GM13976 (cell line): Measurements from ENCODE around the gene PSMA1.

Experiments
- DNase-seq: peaks from one replicate; pipeline ENCODE4 v3.0.0; 2012; ENCODE audit warnings: low spot score
- CTCF ChIP-seq: IDR thresholded peaks from 2 replicates; pipeline ENCODE4 v1.5.1; 2012; ENCODE audit warnings: borderline replicate concordance, mild to moderate bottlenecking; ENCODE audit not compliant: insufficient read depth; ENCODE audit errors: extremely low read depth, missing control alignments, control extremely low read depth
- in situ Hi-C: fragments of 300-500 bp; cut with MboI; formaldehyde crosslinking; loops from one replicate; pipeline ENCODE4 v1.12.0; 2022; ENCODE audit warnings: low sequenced_read_pairs, mixed read lengths, inconsistent platforms; ENCODE audit not compliant: unreplicated experiment

The PSMA1 gene

DNA sequence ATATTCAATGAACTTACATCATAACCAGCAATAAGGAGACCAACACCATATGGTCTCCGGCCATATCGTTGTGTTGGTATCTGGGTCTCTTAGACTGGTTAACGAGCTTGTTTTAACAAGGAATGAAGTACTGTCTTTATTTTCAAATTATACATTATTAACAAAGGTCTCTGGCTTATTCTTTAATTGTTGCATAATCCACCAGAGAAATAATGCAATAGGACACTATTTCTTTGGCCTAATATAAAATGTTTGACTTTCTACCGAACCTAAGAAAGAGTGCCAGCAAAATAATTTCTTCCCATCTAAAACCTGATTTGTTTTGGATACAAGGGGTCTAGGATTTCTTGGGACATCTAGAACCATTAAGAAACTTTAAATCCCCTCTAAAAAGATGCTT, 6.4 kb downstream of the PSMA1 start:
- DNase-seq: no peak
- in situ Hi-C loops: no loop called here
- TF ChIP-seq CTCF: no peak

GRCh38 chr11:14506532-14506931, 13.7 kb downstream of the PSMA1 start:
- no peak for TF ChIP-seq CTCF
- in situ Hi-C loops: no loop called here
- no peak for DNase-seq

DNA sequence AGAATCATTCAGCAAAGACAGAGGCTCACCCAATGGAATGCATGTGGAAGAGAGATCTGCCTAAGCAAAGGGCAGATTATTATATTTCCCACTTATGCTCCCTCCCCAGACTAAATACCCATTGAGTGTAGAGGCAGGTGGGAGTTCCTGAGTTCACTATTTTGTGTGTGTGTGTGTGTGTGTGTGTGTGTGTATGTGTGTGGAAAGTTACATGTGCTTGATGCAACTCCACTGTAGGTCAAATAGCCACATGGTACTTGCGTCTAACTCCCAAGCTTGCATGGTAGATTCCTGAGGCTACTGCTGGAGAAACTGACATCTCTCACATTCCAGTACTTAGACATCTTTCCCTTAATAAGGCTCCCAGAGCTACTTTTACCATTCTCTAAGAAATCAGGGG, 17.2 kb downstream of the PSMA1 start:
- in situ Hi-C loops: no loop called here
- no peak for DNase-seq
- TF ChIP-seq CTCF: no peak

DNA sequence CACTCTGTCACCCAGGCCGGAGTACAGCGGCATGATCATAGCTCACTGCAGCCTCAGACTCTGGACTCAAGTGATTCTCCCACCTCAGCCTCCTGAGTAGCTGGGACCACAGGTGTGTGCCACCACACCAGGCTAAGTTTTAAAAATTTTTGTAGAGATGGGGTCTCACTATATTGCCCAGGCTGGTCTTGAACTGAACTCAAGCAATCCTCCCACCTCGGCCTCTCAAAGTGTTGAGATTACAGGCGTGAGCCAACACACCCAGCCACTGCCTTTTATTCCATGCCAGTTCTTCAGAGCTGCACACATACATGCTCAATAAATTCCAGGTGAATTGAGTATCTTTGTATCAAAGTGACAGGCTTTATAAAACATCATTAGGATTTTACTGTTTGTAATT, 18.1 kb downstream of the PSMA1 start:
- in situ Hi-C loops: no loop called here
- no peak for DNase-seq
- no peak for TF ChIP-seq CTCF

- TF ChIP-seq CTCF: no peak
- DNase-seq: peak; percentile 67
- in situ Hi-C loops: no loop called here
Measured at GRCh38 chr11:14500181-14500651, 20.0 kb downstream of the PSMA1 start.

- in situ Hi-C loops: no loop called here
- DNase-seq: peak; percentile 89
- no peak for TF ChIP-seq CTCF
Measured at GRCh38 chr11:14499560-14500180, 20.5 kb downstream of the PSMA1 start, which contains the start of gene COPB1. Gene COPB1 (minus strand): TSS chr11:14499811. CDS start chr11:14498928, 883 bp downstream.

DNA sequence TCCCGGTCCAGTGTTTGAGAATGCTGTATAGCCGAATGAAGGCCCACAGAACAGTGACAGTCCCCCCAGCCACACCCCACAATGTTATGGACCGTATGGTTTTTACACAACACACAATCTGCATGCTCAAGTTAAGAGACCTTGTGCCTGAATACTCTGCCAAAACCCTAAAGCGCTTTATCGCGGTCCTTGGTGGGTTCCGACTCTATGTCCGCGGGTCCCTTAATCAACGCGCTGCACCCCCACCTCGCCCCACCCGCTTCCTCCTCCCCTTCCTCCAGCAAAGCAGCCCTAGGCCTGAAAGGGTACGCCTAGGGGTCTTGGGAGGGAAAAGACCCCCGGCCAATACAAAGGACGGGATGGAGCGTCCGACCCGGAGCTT, 21.0 kb downstream of the PSMA1 start:
- in situ Hi-C loops: no loop called here
- TF ChIP-seq CTCF: no peak
- peak; percentile 41 for DNase-seq
